Caco-2 (cell line): Measurements from ENCODE around the gene ATF7IP2. TPM values are rescaled to one million over a fixed set of nuclear protein-coding genes. Genes with fewer than 3 reads are reported as not detected.
A peak's percentile ranks its signal among the peaks of the same experiment; 100 is the strongest.

ENCODE experiments used
- BruUV-seq: library from RNA; stranded (reverse); fragments of 400-500 nt; replicated peaks from 2 replicates; lab custom pipeline; 2021; lab: Mats Ljungman, UMichigan
- CTCF ChIA-PET: fragments of 300-600 bp; sonication (Branson Sonifier 250); formaldehyde crosslinking; loops from one replicate; lab custom pipeline; 2022; ENCODE audit warnings: antibody characterized with exemption; lab: Charles Lee
- POLR2A ChIA-PET: fragments of 300-600 bp; sonication (Branson Sonifier 250); formaldehyde crosslinking; loops from one replicate; lab custom pipeline; 2022; ENCODE audit warnings: antibody characterized with exemption; lab: Charles Lee
- DNase-seq, 2 experiments: peaks; one replicate each; pipeline versions ENCODE4 v3.0.0 to v3.0.0-alpha.2; 2020 to 2022
- H3K27me3 ChIP-seq: replicated peaks from 2 replicates; pipeline ENCODE4 v1.6.0; 2011; ENCODE audit warnings: low read length; ENCODE audit not compliant: control insufficient read depth, insufficient read depth
- H3K36me3 ChIP-seq: 2 replicates; pipeline ENCODE4 v1.5.1; 2011; ENCODE audit warnings: low read length; ENCODE audit not compliant: control insufficient read depth, insufficient read depth
- H3K4me1 ChIP-seq: fragments of 250-450 bp; sonication (Bioruptor Pico); 2 replicates; pipeline ENCODE4 v1.5.1; 2020; ENCODE audit warnings: mild to moderate bottlenecking
- H3K4me3 ChIP-seq: 2 replicates; pipeline ENCODE4 v1.5.1; 2011; ENCODE audit warnings: low read depth, mild to moderate bottlenecking, control low read depth, low read length
- H3K9me3 ChIP-seq: fragments of 250-450 bp; sonication (Bioruptor Pico); 2 replicates; pipeline ENCODE4 v1.5.1; 2020; ENCODE audit warnings: mild to moderate bottlenecking, moderate library complexity
- H3K27ac Mint-ChIP-seq: one replicate; pipeline ENCODE4 v1.8.0; 2022; ENCODE audit warnings: mixed read lengths; ENCODE audit not compliant: unreplicated experiment
- H3K27me3 Mint-ChIP-seq: one replicate; pipeline ENCODE4 v1.8.0; 2022; ENCODE audit warnings: mixed read lengths; ENCODE audit not compliant: insufficient read depth, unreplicated experiment
- H3K36me3 Mint-ChIP-seq: one replicate; pipeline ENCODE4 v1.8.0; 2022; ENCODE audit warnings: mild to moderate bottlenecking, mixed read lengths; ENCODE audit not compliant: insufficient read depth, unreplicated experiment
- H3K4me1 Mint-ChIP-seq: one replicate; pipeline ENCODE4 v1.8.0; 2022; ENCODE audit warnings: low read depth, mixed read lengths; ENCODE audit not compliant: unreplicated experiment
- H3K4me3 Mint-ChIP-seq: one replicate; pipeline ENCODE4 v1.8.0; 2022; ENCODE audit warnings: mild to moderate bottlenecking, moderate library complexity, mixed read lengths; ENCODE audit not compliant: unreplicated experiment
- H3K9me3 Mint-ChIP-seq: one replicate; pipeline ENCODE4 v1.8.0; 2022; ENCODE audit warnings: mixed read lengths; ENCODE audit not compliant: unreplicated experiment
- CTCF ChIP-seq, 2 experiments: fragments of 200-600 bp in 1 of 2; IDR thresholded peaks; 1 replicate in 1 of 2; 2 replicates in 1 of 2; pipeline versions ENCODE4 v1.5.1 to v1.8.0; 2011 to 2022; ENCODE audit warnings: antibody characterized with exemption in 1 of 2, control low read depth in 1 of 2, inconsistent platforms in 1 of 2, low read depth in 1 of 2, low read length in 1 of 2, mild to moderate bottlenecking in 1 of 2, moderate library complexity in 1 of 2; ENCODE audit not compliant: insufficient read depth in 1 of 2, severe bottlenecking in 1 of 2, unreplicated experiment in 1 of 2
- intact Hi-C: fragments of 100-400 bp; cut with micrococcal nuclease; formaldehyde crosslinking; loops from one replicate; pipeline ENCODE4 v1.10.0; 2022; ENCODE audit not compliant: unreplicated experiment
- total RNA-seq: library from RNA; stranded (reverse); gene quantifications from 2 replicates; pipeline ENCODE4 v1.2.3, GENCODE V29; 2022

ATF7IP2 gene
- total RNA-seq, 1 experiment from 2014 or later, result 16.4 TPM

- H3K27me3 ChIP-seq, result no peaks in the 10 kb centered on the region
- Mint-ChIP-seq H3K4me3 (peak overlapping the region; percentile 84), H3K4me1 (peaks cover 5% of the 10 kb centered on the region), H3K27ac (peak overlapping the region; percentile 87), H3K27me3 (no peaks in the 10 kb centered on the region), H3K36me3 (peaks cover 34% of the 10 kb centered on the region), H3K9me3 (no peaks in the 10 kb centered on the region)
- peaks cover 11% of the 10 kb centered on the region; the same call in 1 of the 2 replicates for H3K4me1 ChIP-seq
- POLR2A ChIA-PET, result no interaction called here
- no TSS peak for BruUV-seq
- no peak for DNase-seq
- intact Hi-C loops, result no loop called here
- H3K9me3 ChIP-seq, result no peaks in the 10 kb centered on the region
- H3K36me3 ChIP-seq, result no peaks in the 10 kb centered on the region
- peak overlapping the region; percentile 60 for H3K4me3 ChIP-seq
- CTCF ChIA-PET, result interaction anchor here (0.6 kb wide), 1 partner anchor 1295 kb away, joined by 5 read pairs; the partner anchor contains the start of gene HAPSTR1
- no peak for TF ChIP-seq CTCF (IDR thresholded peaks at IDR 0.05; ENCODE audit: insufficient read depth in 1 of 2, low read depth in 1 of 2, low read length in 1 of 2, severe bottlenecking in 1 of 2, unreplicated experiment in 1 of 2)
Measured at GRCh38 chr16:10386517-10387100, 748 bp downstream of the ATF7IP2 start.

- H3K4me3 Mint-ChIP-seq, result peak overlapping the region; percentile 84
- no peak for TF ChIP-seq CTCF (IDR thresholded peaks at IDR 0.05; ENCODE audit: insufficient read depth in 1 of 2, low read depth in 1 of 2, low read length in 1 of 2, severe bottlenecking in 1 of 2, unreplicated experiment in 1 of 2)
- ChIA-PET CTCF (interaction anchor here (0.6 kb wide), 1 partner anchor 1296 kb away, joined by 5 read pairs; the partner anchor contains the start of gene HAPSTR1), POLR2A (no interaction called here)
- Histone ChIP-seq H3K36me3 (no peaks in the 10 kb centered on the region), H3K4me1 (peaks cover 7% of the 10 kb centered on the region; the same call in 1 of the 2 replicates), H3K27me3 (no peaks in the 10 kb centered on the region), H3K4me3 (peak overlapping the region; percentile 60), H3K9me3 (no peaks in the 10 kb centered on the region)
- peaks cover 5% of the 10 kb centered on the region for H3K4me1 Mint-ChIP-seq
- H3K36me3 Mint-ChIP-seq, result peaks cover 34% of the 10 kb centered on the region
- no peak for DNase-seq
- no peaks in the 10 kb centered on the region for H3K9me3 Mint-ChIP-seq
- no TSS peak for BruUV-seq
- no peak overlapping the region for H3K27ac Mint-ChIP-seq
- H3K27me3 Mint-ChIP-seq, result no peaks in the 10 kb centered on the region
- intact Hi-C loops, result no loop called here
Measured at GRCh38 chr16:10387188-10387617, 1.3 kb downstream of the ATF7IP2 start.

GRCh38 chr16:10388988-10389387, 3.1 kb downstream of the ATF7IP2 start:
- Histone ChIP-seq H3K4me1 (no peaks in the 10 kb centered on the region), H3K27me3 (no peaks in the 10 kb centered on the region), H3K9me3 (no peaks in the 10 kb centered on the region), H3K36me3 (no peaks in the 10 kb centered on the region), H3K4me3 (no peak overlapping the region)
- Mint-ChIP-seq H3K27me3 (no peaks in the 10 kb centered on the region), H3K4me1 (no peaks in the 10 kb centered on the region), H3K4me3 (no peak overlapping the region), H3K27ac (no peak overlapping the region), H3K9me3 (no peaks in the 10 kb centered on the region), H3K36me3 (peaks cover 34% of the 10 kb centered on the region)
- intact Hi-C loops, result no loop called here
- CTCF ChIA-PET, result no interaction called here
- no peak for TF ChIP-seq CTCF (IDR thresholded peaks at IDR 0.05; ENCODE audit: insufficient read depth in 1 of 2, low read depth in 1 of 2, low read length in 1 of 2, severe bottlenecking in 1 of 2, unreplicated experiment in 1 of 2)
- DNase-seq, result no peak
- no TSS peak for BruUV-seq
- POLR2A ChIA-PET, result no interaction called here
